ENCODE data around the gene MED25.

MED25 gene

GRCh38 chr19:49795615-49796014, 22.5 kb upstream of the MED25 start:
- H3K9ac ChIP-seq (ENCODE audit: low read depth in 1 of 2, low read length in 2 of 2): no peak overlapping the region
- no peaks in the 10 kb centered on the region for H3K9me3 ChIP-seq (ENCODE audit: control insufficient read depth in 2 of 2, low read length in 2 of 2)
- peaks cover 0 to 2% of the 10 kb centered on the region in 2 donors for H3K4me1 ChIP-seq (ENCODE audit: control insufficient read depth in 2 of 2, insufficient read depth in 2 of 2, low read length in 2 of 2)
- no peak overlapping the region for H3K4me3 ChIP-seq (ENCODE audit: low read length in 2 of 2)
- no peaks in the 10 kb centered on the region for H3K27me3 ChIP-seq (ENCODE audit: control insufficient read depth in 2 of 2, insufficient read depth in 2 of 2, low read length in 2 of 2)
- peaks cover 57 to 61% of the 10 kb centered on the region in 2 donors for H3K36me3 ChIP-seq (ENCODE audit: control insufficient read depth in 2 of 2, insufficient read depth in 2 of 2, low read length in 2 of 2)
- H3K27ac ChIP-seq (ENCODE audit: low read depth in 2 of 2, low read length in 2 of 2): no peak overlapping the region

- peaks cover 53 to 61% of the 10 kb centered on the region in 2 donors for H3K36me3 ChIP-seq (ENCODE audit: control insufficient read depth in 2 of 2, insufficient read depth in 2 of 2, low read length in 2 of 2)
- no peak overlapping the region for H3K4me3 ChIP-seq (ENCODE audit: low read length in 2 of 2)
- peaks cover 0 to 3% of the 10 kb centered on the region in 2 donors for H3K4me1 ChIP-seq (ENCODE audit: control insufficient read depth in 2 of 2, insufficient read depth in 2 of 2, low read length in 2 of 2)
- no peaks in the 10 kb centered on the region for H3K9me3 ChIP-seq (ENCODE audit: control insufficient read depth in 2 of 2, low read length in 2 of 2)
- no peak overlapping the region for H3K9ac ChIP-seq (ENCODE audit: low read depth in 1 of 2, low read length in 2 of 2)
- no peaks in the 10 kb centered on the region for H3K27me3 ChIP-seq (ENCODE audit: control insufficient read depth in 2 of 2, insufficient read depth in 2 of 2, low read length in 2 of 2)
- no peak overlapping the region for H3K27ac ChIP-seq (ENCODE audit: low read depth in 2 of 2, low read length in 2 of 2)
These were observed 19.5 kb upstream of the MED25 start for GRCh38 chr19:49798574-49798973.

- peaks cover 0 to 3% of the 10 kb centered on the region in 2 donors for H3K4me1 ChIP-seq (ENCODE audit: control insufficient read depth in 2 of 2, insufficient read depth in 2 of 2, low read length in 2 of 2)
- H3K27me3 ChIP-seq (ENCODE audit: control insufficient read depth in 2 of 2, insufficient read depth in 2 of 2, low read length in 2 of 2): no peaks in the 10 kb centered on the region
- no peak overlapping the region for H3K9ac ChIP-seq (ENCODE audit: low read depth in 1 of 2, low read length in 2 of 2)
- no peaks in the 10 kb centered on the region for H3K9me3 ChIP-seq (ENCODE audit: control insufficient read depth in 2 of 2, low read length in 2 of 2)
- peaks cover 53 to 60% of the 10 kb centered on the region in 2 donors for H3K36me3 ChIP-seq (ENCODE audit: control insufficient read depth in 2 of 2, insufficient read depth in 2 of 2, low read length in 2 of 2)
- no peak overlapping the region for H3K27ac ChIP-seq (ENCODE audit: low read depth in 2 of 2, low read length in 2 of 2)
- H3K4me3 ChIP-seq (ENCODE audit: low read length in 2 of 2): no peak overlapping the region
These were observed 18.8 kb upstream of the MED25 start for GRCh38 chr19:49799271-49799797.

GRCh38 chr19:49799798-49800376, 18.2 kb upstream of the MED25 start:
- Histone ChIP-seq H3K27ac (ENCODE audit: low read depth in 2 of 2, low read length in 2 of 2) (no peak overlapping the region), H3K9ac (ENCODE audit: low read depth in 1 of 2, low read length in 2 of 2) (no peak overlapping the region), H3K4me1 (ENCODE audit: control insufficient read depth in 2 of 2, insufficient read depth in 2 of 2, low read length in 2 of 2) (peaks cover 0 to 3% of the 10 kb centered on the region in 2 donors), H3K9me3 (ENCODE audit: control insufficient read depth in 2 of 2, low read length in 2 of 2) (no peaks in the 10 kb centered on the region), H3K27me3 (ENCODE audit: control insufficient read depth in 2 of 2, insufficient read depth in 2 of 2, low read length in 2 of 2) (no peaks in the 10 kb centered on the region), H3K36me3 (ENCODE audit: control insufficient read depth in 2 of 2, insufficient read depth in 2 of 2, low read length in 2 of 2) (peaks cover 53 to 56% of the 10 kb centered on the region in 2 donors), H3K4me3 (ENCODE audit: low read length in 2 of 2) (no peak overlapping the region)

GRCh38 chr19:49800771-49801170, 17.3 kb upstream of the MED25 start:
- H3K27ac ChIP-seq (ENCODE audit: low read depth in 2 of 2, low read length in 2 of 2): no peak overlapping the region
- peaks cover 50% of the 10 kb centered on the region in 2 donors for H3K36me3 ChIP-seq (ENCODE audit: control insufficient read depth in 2 of 2, insufficient read depth in 2 of 2, low read length in 2 of 2)

GRCh38 chr19:49801401-49801888, 16.6 kb upstream of the MED25 start:
- Histone ChIP-seq H3K4me1 (ENCODE audit: control insufficient read depth in 2 of 2, insufficient read depth in 2 of 2, low read length in 2 of 2) (peaks cover 0 to 3% of the 10 kb centered on the region in 2 donors), H3K27me3 (ENCODE audit: control insufficient read depth in 2 of 2, insufficient read depth in 2 of 2, low read length in 2 of 2) (no peaks in the 10 kb centered on the region), H3K4me3 (ENCODE audit: low read length in 2 of 2) (peak overlapping the region; percentile 31 to 49), H3K36me3 (ENCODE audit: control insufficient read depth in 2 of 2, insufficient read depth in 2 of 2, low read length in 2 of 2) (peaks cover 43% of the 10 kb centered on the region in 2 donors), H3K9me3 (ENCODE audit: control insufficient read depth in 2 of 2, low read length in 2 of 2) (no peaks in the 10 kb centered on the region), H3K9ac (ENCODE audit: low read depth in 1 of 2, low read length in 2 of 2) (peak overlapping the region in 1 of 2 donors; percentile 15), H3K27ac (ENCODE audit: low read depth in 2 of 2, low read length in 2 of 2) (no peak overlapping the region)

More at GRCh38 chr19:49800771-49801170, 17.3 kb upstream of the MED25 start:
- H3K27me3 ChIP-seq (ENCODE audit: control insufficient read depth in 2 of 2, insufficient read depth in 2 of 2, low read length in 2 of 2): no peaks in the 10 kb centered on the region
- peaks cover 0 to 3% of the 10 kb centered on the region in 2 donors for H3K4me1 ChIP-seq (ENCODE audit: control insufficient read depth in 2 of 2, insufficient read depth in 2 of 2, low read length in 2 of 2)
- no peak overlapping the region for H3K9ac ChIP-seq (ENCODE audit: low read depth in 1 of 2, low read length in 2 of 2)
- no peak overlapping the region for H3K4me3 ChIP-seq (ENCODE audit: low read length in 2 of 2)
- no peaks in the 10 kb centered on the region for H3K9me3 ChIP-seq (ENCODE audit: control insufficient read depth in 2 of 2, low read length in 2 of 2)

- peaks cover 0 to 3% of the 10 kb centered on the region in 2 donors for H3K4me1 ChIP-seq (ENCODE audit: control insufficient read depth in 2 of 2, insufficient read depth in 2 of 2, low read length in 2 of 2)
- H3K9ac ChIP-seq (ENCODE audit: low read depth in 1 of 2, low read length in 2 of 2): peak overlapping the region in 1 of 2 donors; percentile 19
- H3K27ac ChIP-seq (ENCODE audit: low read depth in 2 of 2, low read length in 2 of 2): peak overlapping the region in 1 of 2 donors; percentile 56
- peak overlapping the region; percentile 49 to 67 for H3K4me3 ChIP-seq (ENCODE audit: low read length in 2 of 2)
- peaks cover 36% of the 10 kb centered on the region in 2 donors for H3K36me3 ChIP-seq (ENCODE audit: control insufficient read depth in 2 of 2, insufficient read depth in 2 of 2, low read length in 2 of 2)
- H3K27me3 ChIP-seq (ENCODE audit: control insufficient read depth in 2 of 2, insufficient read depth in 2 of 2, low read length in 2 of 2): no peaks in the 10 kb centered on the region
- H3K9me3 ChIP-seq (ENCODE audit: control insufficient read depth in 2 of 2, low read length in 2 of 2): no peaks in the 10 kb centered on the region
These were observed 16.0 kb upstream of the MED25 start for GRCh38 chr19:49801966-49802661.

GRCh38 chr19:49802836-49803528, 15.1 kb upstream of the MED25 start:
- no peak overlapping the region for H3K27ac ChIP-seq (ENCODE audit: low read depth in 2 of 2, low read length in 2 of 2)
- no peak overlapping the region for H3K9ac ChIP-seq (ENCODE audit: low read depth in 1 of 2, low read length in 2 of 2)
- H3K4me3 ChIP-seq (ENCODE audit: low read length in 2 of 2): peak overlapping the region; percentile 42 to 55

GRCh38 chr19:49803529-49803856, 14.6 kb upstream of the MED25 start:
- H3K4me1 ChIP-seq (ENCODE audit: control insufficient read depth in 2 of 2, insufficient read depth in 2 of 2, low read length in 2 of 2): peaks cover 0 to 3% of the 10 kb centered on the region in 2 donors
- H3K4me3 ChIP-seq (ENCODE audit: low read length in 2 of 2): no peak overlapping the region
- no peak overlapping the region for H3K27ac ChIP-seq (ENCODE audit: low read depth in 2 of 2, low read length in 2 of 2)
- H3K9ac ChIP-seq (ENCODE audit: low read depth in 1 of 2, low read length in 2 of 2): no peak overlapping the region
- H3K36me3 ChIP-seq (ENCODE audit: control insufficient read depth in 2 of 2, insufficient read depth in 2 of 2, low read length in 2 of 2): peaks cover 27% of the 10 kb centered on the region in 2 donors
- no peaks in the 10 kb centered on the region for H3K27me3 ChIP-seq (ENCODE audit: control insufficient read depth in 2 of 2, insufficient read depth in 2 of 2, low read length in 2 of 2)
- H3K9me3 ChIP-seq (ENCODE audit: control insufficient read depth in 2 of 2, low read length in 2 of 2): no peaks in the 10 kb centered on the region

More at GRCh38 chr19:49802836-49803528, 15.1 kb upstream of the MED25 start:
- Histone ChIP-seq H3K27me3 (ENCODE audit: control insufficient read depth in 2 of 2, insufficient read depth in 2 of 2, low read length in 2 of 2) (no peaks in the 10 kb centered on the region), H3K9me3 (ENCODE audit: control insufficient read depth in 2 of 2, low read length in 2 of 2) (no peaks in the 10 kb centered on the region), H3K4me1 (ENCODE audit: control insufficient read depth in 2 of 2, insufficient read depth in 2 of 2, low read length in 2 of 2) (peaks cover 0 to 3% of the 10 kb centered on the region in 2 donors), H3K36me3 (ENCODE audit: control insufficient read depth in 2 of 2, insufficient read depth in 2 of 2, low read length in 2 of 2) (peaks cover 32% of the 10 kb centered on the region in 2 donors)

All from mucosa of rectum (tissue), 2 donors.